ENCODE data around the gene ENTPD8.

DNA sequence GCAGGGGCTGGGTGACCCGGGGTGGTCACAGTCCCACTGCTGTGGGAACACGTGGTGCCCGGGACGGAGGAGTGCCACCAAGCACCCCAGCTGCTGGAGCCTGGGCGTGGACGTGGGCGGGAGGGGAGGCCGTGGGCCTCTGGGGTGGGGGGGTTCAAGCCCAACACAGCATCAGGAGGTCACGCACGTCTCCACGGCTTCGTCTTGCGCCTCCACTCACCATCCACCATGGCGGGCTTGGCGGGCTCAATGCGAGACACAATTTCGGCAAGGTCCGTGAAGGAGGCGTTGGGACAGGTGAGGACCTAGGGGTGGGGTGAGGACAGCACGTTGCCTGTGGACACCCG lies 20.1 kb upstream of the ENTPD8 start:
- TF ChIP-seq, protein P1, sequence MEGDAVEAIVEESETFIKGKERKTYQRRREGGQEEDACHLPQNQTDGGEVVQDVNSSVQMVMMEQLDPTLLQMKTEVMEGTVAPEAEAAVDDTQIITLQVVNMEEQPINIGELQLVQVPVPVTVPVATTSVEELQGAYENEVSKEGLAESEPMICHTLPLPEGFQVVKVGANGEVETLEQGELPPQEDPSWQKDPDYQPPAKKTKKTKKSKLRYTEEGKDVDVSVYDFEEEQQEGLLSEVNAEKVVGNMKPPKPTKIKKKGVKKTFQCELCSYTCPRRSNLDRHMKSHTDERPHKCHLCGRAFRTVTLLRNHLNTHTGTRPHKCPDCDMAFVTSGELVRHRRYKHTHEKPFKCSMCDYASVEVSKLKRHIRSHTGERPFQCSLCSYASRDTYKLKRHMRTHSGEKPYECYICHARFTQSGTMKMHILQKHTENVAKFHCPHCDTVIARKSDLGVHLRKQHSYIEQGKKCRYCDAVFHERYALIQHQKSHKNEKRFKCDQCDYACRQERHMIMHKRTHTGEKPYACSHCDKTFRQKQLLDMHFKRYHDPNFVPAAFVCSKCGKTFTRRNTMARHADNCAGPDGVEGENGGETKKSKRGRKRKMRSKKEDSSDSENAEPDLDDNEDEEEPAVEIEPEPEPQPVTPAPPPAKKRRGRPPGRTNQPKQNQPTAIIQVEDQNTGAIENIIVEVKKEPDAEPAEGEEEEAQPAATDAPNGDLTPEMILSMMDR (conservative IDR thresholded peaks at IDR 0.05; ENCODE audit: low read length) = no peak
- TF ChIP-seq EZH2phosphoT487 (IDR thresholded peaks at IDR 0.05; ENCODE audit: borderline replicate concordance, low read depth, low read length) = no peak
